ENCODE data around the gene DOCK3. TPM values are rescaled to one million over a fixed set of nuclear protein-coding genes. Genes with fewer than 3 reads are reported as not detected.

DOCK3 gene
- total RNA-seq, 1 donor from 2014 or later = 10.0 TPM

GRCh38 chr3:51373658-51374421 is 699.1 kb downstream of the DOCK3 start:
- H3K4me3 Mint-ChIP-seq (ENCODE audit: low read depth) = no peak overlapping the region

DNA sequence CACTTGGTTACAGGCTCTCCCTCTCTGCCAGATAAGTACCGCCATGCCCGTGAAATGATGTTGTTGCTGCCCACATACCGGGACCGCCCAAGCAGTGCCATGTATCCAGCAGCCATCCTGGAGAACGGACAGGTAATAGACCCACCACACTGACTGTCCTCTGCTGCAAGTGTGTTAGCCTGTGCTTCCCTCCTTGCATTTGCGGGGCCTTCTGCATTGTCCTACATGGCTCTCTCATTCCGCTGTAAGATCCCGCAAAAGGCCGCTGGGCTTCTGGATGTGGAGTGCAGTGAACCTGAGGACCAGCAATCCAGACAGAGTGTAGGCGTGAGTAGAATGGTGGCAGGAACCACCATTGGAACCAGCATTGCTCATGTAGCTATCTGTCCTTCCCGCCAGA is 699.7 kb downstream of the DOCK3 start:
- Mint-ChIP-seq H3K4me1 (ENCODE audit: low read depth) (no peaks in the 10 kb centered on the region), H3K4me3 (ENCODE audit: low read depth) (no peak overlapping the region), H3K9me3 (ENCODE audit: low read depth) (no peaks in the 10 kb centered on the region), H3K27ac (no peak overlapping the region), H3K36me3 (ENCODE audit: insufficient read depth) (no peaks in the 10 kb centered on the region), H3K27me3 (no peaks in the 10 kb centered on the region)
- TF ChIP-seq CTCF (IDR thresholded peaks at IDR 0.05; ENCODE audit: unreplicated experiment) = no peak
- DNase-seq (ENCODE audit: low spot score, unreplicated experiment) = no peak

More at GRCh38 chr3:51373658-51374421, 699.1 kb downstream of the DOCK3 start:
- Mint-ChIP-seq H3K27ac (no peak overlapping the region), H3K4me1 (ENCODE audit: low read depth) (no peaks in the 10 kb centered on the region), H3K36me3 (ENCODE audit: insufficient read depth) (no peaks in the 10 kb centered on the region), H3K27me3 (no peaks in the 10 kb centered on the region), H3K9me3 (ENCODE audit: low read depth) (no peaks in the 10 kb centered on the region)
- TF ChIP-seq CTCF (IDR thresholded peaks at IDR 0.05; ENCODE audit: unreplicated experiment) = no peak
- DNase-seq (ENCODE audit: low spot score, unreplicated experiment) = no peak

DNA sequence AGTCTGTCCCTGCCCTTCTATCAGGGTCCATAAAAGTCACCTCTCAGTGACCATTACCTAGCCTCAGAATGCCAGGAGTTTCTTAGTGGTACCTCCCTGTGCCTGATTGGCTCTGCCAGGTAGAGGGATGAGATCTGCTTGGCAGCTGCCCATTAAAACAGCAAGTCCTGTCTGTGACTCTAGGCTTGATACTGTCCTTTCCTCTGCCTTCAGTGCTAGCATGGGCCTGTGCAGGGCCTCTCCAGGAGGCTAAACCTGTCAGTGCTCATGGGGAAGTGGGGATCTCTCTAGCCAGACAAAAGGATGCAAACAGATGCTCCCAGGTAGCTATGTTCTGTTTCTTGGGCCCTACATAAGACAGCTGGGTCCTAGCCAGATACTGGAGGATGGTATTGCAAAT is 700.4 kb downstream of the DOCK3 start:
- Mint-ChIP-seq H3K27me3 (no peaks in the 10 kb centered on the region), H3K4me3 (ENCODE audit: low read depth) (no peak overlapping the region), H3K4me1 (ENCODE audit: low read depth) (no peaks in the 10 kb centered on the region), H3K27ac (no peak overlapping the region), H3K36me3 (ENCODE audit: insufficient read depth) (no peaks in the 10 kb centered on the region), H3K9me3 (ENCODE audit: low read depth) (no peaks in the 10 kb centered on the region)
- TF ChIP-seq CTCF (IDR thresholded peaks at IDR 0.05; ENCODE audit: unreplicated experiment) = no peak
- no peak for DNase-seq (ENCODE audit: low spot score, unreplicated experiment)

- Mint-ChIP-seq H3K4me3 (ENCODE audit: low read depth) (no peak overlapping the region), H3K27ac (no peak overlapping the region), H3K9me3 (ENCODE audit: low read depth) (no peaks in the 10 kb centered on the region)
These were observed 700.8 kb downstream of the DOCK3 start for GRCh38 chr3:51375571-51375970.

DNA sequence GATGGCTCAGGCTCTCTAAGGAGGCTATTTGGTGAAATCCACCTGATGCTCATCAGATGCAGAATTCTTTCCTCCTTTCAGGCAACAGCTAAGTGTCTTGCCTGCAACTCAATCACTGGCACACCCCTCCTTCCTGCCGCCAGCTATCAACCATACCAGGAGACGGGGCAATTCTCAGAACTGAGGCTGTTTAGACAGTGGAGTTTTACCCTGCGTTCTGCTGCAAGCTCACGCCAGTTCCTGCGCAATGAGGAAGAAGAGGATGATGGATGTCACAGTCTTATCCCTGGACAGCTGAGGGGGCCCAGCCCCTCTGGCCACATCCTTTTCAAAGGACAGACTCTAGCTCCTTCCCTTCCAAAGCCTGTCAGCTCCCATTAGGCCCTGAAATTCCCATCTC is 703.3 kb downstream of the DOCK3 start:
- no peaks in the 10 kb centered on the region for H3K27me3 Mint-ChIP-seq

More at GRCh38 chr3:51375571-51375970, 700.8 kb downstream of the DOCK3 start:
- H3K4me1 Mint-ChIP-seq (ENCODE audit: low read depth) = no peaks in the 10 kb centered on the region
- no peaks in the 10 kb centered on the region for H3K27me3 Mint-ChIP-seq
- H3K36me3 Mint-ChIP-seq (ENCODE audit: insufficient read depth) = no peaks in the 10 kb centered on the region
- TF ChIP-seq CTCF (IDR thresholded peaks at IDR 0.05; ENCODE audit: unreplicated experiment) = no peak
- DNase-seq (ENCODE audit: low spot score, unreplicated experiment) = no peak

More for the DNA sequence above, 703.3 kb downstream of the DOCK3 start:
- Mint-ChIP-seq H3K4me3 (ENCODE audit: low read depth) (no peak overlapping the region), H3K27ac (no peak overlapping the region), H3K9me3 (ENCODE audit: low read depth) (no peaks in the 10 kb centered on the region), H3K4me1 (ENCODE audit: low read depth) (no peaks in the 10 kb centered on the region), H3K36me3 (ENCODE audit: insufficient read depth) (no peaks in the 10 kb centered on the region)
- no peak for TF ChIP-seq CTCF (IDR thresholded peaks at IDR 0.05; ENCODE audit: unreplicated experiment)
- no peak for DNase-seq (ENCODE audit: low spot score, unreplicated experiment)
